Measurements from ENCODE around the gene ILKAP. TPM values are rescaled to one million over a fixed set of nuclear protein-coding genes. Genes with fewer than 3 reads are reported as not detected.

The ILKAP gene
- total RNA-seq, 1 donor from 2014 or later, result 19.6 TPM

DNA sequence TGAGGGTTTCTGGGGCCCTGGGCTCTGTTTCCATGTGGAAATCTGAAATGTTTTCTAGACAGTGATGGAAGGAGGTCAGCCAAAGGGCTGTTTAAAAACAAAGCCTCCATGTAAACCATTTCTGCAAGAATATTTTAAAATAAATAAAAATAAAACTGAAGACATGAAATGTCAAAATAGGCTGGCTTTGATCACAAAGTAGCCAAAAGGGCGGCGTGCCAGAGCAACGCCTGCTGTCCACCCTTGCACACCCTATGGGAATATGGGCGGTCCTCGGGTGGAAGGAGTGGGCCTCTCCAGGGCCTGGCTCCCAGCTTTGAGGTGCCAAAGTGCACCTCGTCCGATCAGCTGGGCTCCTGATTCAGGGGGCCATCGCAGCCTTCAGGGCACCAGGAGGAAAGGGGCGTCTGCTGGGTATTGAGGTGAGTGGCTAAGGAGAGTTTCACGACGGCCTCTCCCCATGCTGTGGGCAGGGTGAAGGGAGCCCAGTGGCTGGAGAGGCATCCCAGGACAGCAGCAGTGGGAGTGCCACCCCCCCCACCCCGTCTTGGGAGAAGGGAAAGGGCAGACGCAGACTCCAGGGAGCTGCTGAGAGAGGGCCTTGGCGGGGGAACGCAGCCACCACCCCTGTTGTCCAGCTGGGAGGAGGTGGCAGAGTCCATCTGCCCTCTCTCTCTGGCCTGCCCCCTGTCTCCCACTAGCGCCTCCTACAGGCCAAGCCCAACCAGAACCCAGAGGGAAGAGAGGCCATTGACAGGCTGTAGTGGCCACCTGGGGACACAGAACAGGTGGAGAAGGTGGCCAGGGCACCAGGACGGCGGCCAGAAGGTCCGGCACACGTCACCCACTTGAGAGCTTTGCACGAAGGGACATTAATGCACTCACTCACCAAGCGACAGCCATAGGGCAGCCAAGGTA, 50.5 kb downstream of the ILKAP start:
- no peak for DNase-seq (ENCODE audit: low read depth in 2 of 2)

DNA sequence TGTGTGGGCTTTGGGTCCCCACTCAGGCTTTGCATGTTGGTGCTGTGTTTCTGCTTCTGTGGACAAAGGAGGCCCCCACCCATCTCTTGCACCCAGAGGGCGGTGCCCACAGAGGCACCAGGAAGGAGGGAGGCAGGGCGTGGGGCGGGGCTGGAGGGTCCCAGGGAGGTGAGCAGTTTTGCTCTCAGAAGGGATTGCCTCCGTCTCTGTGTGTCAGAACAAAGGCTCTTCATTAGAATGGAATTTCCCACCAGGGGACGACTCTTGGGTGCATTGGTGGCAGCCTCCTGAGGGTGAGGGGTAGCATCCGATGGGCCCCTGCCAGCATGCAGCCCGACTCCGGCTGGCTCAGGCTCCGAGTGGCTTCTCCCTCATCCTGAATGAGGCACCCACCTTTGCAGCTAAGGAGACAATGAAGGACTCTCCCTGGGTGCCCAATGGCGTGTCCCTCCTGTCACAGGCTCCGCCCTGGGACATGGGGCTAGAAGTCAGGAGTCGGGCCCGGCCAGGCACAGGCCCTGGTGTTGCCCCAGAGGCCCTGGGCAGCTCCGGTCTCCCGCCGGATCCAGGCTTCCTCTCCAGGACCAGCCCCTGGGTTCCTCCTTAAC, 51.8 kb downstream of the ILKAP start:
- DNase-seq (ENCODE audit: low read depth in 2 of 2), result no peak

DNA sequence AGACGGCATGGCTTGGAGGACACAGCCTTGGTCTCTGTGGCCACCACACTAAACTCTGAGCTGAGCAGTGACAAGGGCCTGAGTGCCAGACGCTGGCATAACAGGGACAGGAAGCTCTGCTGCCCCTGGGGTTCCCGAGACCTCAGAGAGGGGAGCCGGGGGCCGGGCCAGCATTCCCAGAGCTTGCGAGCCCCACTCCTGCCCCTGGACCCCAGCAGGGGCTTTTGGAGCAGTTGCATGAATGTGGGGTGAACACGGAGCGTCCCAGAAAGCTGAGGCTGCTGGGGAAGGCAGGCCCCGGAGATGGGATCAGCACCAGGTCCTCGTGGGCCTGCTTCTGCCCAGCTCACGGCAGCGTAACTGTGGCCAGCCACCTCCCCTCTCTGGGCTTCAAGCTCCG, 52.3 kb downstream of the ILKAP start:
- no peak for DNase-seq (ENCODE audit: low read depth in 2 of 2)

DNA sequence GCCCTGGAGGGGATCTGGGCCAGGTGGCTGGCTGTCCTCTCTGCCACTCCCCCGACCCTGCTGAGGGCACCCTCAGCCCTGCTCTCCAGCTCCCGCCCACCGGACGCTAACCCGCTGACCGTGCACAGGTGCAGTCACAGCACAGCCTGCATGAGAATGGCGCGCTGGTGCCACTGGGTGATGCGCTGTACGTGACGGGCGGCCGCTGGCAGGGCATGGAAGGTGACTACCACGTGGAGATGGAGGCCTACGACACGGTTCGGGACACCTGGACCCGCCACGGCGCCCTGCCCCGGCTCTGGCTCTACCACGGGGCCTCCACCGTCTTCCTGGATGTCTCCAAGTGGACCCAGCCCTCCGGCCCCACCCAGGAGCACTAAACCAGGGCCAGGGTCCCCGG, 52.8 kb downstream of the ILKAP start:
- no peak for DNase-seq (ENCODE audit: low read depth in 2 of 2)

DNA sequence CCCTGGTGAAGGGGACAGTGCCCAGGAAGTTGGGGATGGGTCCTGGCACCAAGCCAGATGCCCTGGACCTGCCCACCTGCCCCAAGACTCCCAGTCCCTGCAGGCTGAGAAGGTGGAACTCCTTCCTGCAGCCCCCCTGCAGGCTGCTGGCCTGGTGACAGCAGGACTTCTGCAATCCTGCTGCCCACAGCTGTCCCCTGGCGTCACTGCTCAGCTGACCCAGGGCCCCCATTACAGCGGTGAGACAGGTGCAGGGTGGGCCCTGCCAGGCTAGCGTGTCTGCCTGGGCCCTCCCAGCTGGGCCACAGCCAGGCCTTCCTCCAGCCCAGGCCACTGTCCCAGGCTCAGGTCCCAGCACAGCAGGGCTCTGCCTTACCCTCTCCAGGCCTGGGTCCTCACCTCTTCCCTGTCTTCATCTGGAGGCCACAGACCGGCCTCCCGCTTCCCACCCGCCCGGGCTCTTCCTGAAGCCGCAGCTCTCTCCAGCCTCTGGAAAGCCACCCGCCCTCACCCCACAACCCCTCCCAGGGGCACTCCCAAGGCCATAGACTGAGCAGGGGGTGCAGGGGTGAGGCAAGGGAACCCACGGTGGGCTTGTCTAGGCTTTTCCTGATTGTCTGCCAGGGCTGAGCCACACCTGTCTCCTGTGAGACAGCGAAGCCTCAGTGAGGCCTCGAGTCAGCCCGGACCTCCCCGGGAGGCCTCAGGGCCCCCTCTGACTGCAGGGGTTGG, 53.5 kb downstream of the ILKAP start:
- DNase-seq (ENCODE audit: low read depth in 2 of 2), result no peak

DNA sequence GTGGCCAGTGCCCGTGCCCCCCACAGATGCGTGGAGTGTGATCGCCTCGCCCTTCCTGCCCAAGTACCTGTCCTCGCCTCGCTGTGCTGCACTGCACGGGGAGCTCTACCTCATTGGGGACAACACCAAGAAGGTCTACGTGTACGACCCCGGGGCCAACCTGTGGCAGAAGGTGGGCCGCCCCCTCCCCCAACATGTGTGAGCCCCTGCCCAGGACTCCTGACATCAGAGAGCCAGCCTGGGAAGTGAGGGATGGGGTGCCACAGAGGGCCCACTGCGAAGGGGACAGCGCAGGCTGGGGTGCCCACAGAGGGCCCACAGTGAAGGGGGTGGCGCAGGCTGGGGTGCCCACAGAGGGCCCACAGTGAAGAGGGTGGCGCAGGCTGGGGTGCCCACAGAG, 54.5 kb downstream of the ILKAP start:
- no peak for DNase-seq (ENCODE audit: low read depth in 2 of 2)

DNA sequence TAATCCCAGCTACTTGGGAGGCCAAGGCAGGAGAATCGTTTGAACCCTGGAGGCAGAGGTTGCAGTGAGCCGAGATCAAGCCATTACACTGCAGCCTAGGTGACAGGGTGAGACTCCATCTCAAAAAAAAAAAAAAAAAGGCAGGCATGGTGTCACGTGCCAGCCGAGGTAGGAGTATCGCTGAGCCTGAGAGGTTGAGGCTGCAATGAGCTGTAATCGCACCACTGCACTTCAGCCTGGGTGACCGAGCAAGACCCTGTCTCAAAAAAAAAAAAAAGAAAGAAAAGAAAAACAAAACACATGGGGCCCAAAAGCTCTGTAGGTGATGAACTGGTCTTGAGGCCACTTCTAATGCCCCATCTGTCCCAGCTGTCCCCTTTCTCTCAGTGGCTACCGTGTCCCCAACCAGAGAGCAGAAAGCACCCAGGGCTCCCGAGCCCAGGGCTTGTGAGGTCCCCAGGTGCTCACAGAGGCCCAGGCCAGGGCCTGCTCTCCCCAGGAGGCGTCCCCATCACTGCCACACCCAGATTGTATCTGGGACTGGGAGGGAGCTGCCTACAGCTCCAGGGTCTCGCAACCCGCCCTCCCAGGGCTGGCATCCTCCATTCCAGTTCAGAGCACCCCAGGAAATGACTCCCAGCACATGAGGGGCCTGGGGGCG, 56.5 kb downstream of the ILKAP start:
- DNase-seq (ENCODE audit: low read depth in 2 of 2), result no peak

DNA sequence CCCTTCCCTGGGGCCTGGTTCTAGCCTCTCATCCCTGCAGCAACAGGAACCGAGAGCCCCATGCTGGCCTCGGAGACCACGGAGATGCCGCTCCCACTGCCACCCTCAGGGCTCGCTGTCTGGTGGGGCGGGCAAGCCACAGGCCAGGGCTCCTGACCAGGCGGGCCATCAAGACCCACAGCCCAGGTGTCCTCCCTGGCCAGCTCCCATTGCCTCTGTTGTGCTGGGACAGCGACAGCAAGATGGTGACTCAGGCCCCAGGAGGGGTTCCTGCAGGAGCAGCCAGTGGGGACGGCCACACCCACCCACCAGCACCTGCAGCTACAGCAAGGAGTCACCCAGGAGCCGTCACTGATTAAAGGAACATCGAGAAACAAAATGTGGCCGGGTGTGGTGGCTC, 57.6 kb downstream of the ILKAP start:
- DNase-seq (ENCODE audit: low read depth in 2 of 2), result no peak

DNA sequence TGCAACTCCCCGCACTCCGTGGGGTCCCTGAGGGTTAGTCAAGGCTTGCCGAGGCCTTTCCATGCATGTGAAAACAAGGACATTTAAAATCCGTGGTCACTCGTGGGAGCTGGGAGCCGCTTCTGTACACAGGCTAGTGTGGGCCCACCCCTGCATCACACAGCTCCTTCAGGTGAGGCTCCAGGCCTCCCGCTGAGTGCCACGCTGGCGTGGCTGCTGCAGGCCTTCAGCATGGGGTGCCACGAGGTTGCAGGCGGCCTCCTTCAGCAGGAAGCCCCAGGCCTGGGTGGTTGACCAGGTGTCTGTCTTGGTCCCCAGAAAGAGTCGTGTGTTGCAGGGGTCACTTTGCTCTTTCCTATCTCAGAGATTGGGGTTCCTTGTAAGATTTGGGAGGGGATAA, 58.4 kb downstream of the ILKAP start:
- DNase-seq (ENCODE audit: low read depth in 2 of 2), result no peak

DNA sequence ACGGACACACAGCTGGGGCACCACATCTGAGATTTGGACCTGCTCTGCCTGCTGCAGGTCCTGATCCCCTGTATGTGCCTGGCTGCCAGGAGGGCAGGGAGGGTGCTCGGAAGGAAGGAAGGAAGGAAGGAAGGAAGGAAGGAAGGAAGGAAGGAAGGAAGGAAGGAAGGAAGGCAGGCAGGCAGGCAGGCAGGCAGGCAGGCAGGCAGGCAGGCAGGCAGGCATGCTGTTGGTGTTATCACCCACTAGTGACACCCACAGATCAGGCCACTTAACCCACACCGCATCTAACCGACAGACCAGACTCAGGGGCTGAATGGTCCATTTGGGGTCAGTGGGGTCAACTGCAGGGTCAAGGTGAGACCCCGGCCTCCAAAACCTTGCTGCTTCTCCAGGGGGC, 59.2 kb downstream of the ILKAP start:
- DNase-seq (ENCODE audit: low read depth in 2 of 2), result no peak

DNA sequence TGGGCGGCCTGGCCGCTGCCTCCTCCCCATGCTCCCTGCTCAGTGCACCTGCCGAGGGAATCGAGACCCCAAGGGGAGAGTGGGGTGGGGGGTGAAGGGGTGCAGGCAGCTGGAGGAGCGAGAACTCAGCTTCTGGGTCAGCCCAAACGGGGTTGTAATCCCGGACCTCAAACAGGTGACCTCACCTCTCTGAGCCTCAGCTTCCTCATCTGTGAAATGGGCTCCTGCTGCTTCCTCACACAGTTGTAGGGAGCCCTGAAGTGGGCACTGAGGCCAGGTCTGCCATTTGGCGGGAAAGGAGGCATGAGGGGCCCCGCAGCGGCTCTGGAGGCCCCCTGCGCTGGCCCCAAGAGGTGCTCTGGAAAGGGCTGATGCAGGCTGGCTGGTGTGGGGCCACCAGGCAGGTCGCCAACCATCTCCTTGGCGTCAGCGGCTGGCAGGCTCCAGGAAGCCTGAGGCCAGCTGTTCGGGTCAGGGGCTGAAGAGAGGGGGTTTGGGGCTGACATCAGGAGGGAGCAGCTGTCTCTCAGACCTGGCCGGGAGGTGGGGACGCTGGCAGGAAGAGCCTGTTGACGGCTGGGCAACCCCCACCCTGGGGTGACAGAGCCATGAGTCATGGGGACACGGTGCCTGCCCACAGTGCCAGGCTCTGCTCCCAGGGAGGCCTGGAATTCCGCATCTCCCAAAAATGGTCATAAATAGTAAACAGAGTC, 60.1 kb downstream of the ILKAP start:
- DNase-seq (ENCODE audit: low read depth in 2 of 2), result peak in 1 of 2 donors; percentile 21

DNA sequence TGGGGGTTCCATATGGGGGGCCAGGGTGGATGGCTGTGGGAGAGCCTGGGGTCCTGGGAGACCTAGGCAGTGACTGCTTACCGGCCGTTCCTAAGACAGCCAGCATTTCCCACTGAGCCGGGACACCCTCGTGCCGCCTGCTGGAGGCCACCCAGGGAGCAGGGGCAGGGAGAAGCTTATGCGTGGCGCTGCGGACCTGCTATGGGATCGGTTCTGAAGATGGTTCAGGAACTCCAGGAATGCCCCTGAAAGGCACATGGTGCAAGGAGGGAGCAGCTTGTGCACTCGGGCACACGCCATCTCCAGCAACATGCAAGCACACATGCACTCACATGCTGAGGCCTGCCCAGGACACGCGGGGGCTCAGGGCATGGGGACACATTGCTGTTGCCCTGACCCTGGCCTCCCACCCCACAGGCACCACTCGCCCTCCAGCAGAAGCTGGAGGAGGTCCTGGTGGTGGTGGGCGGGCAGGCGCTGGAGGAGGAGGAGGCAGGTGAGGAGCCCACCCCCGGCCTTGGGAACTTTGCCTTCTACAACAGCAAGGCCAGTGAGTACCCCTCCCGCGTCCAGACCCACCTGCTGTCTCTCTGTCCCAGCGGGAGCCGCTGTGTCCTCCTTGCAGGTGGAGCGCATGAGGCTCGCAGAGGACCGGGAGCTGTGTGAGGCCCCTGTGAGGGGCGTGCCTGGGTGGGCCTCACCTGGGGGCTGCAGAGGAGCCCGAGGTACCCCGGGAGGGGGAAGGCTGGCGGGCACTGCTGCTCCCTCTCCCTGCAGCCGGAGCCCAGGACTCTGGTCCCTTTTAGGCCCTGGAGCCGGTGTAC, 60.9 kb downstream of the ILKAP start:
- no peak for DNase-seq (ENCODE audit: low read depth in 2 of 2)

DNA sequence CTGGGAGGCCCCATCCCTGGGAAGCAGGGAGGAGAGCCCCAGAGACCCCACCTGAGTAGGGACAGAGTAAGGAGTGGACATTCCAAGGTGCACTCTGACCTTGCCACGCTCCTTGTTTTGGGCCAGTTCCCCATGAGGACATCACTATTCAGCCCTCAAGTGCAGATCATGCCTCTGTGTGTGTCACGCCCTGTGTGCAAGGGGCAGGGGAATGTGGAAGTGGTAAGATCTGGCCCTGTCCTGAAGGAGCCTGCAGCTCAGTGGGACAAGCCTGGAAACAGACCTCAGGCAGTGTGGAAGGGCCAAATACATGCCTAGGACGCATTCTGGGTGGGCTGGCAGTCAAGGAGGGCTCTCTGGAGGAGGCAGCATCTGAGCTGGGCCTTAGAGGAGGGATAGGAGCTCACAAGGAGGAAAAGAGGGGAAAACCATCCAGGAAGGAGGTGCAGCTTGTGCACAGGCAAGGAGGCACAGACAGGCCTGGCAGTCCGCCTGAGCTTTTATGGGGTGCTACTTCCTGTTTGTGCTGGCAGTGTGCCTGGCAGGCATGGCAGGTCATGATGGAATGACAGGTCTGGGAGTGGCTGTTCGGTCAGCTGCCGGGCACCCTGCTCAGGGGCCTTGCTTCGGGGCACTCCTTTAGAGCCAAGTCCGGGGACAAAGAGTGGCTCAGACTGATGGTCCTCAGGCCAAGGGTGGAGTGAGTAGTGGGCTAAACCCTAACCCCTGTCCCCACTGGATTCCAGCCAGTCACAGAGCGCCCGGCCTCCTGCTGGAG, 61.8 kb downstream of the ILKAP start:
- DNase-seq (ENCODE audit: low read depth in 2 of 2), result peak in 1 of 2 donors; percentile 34

DNA sequence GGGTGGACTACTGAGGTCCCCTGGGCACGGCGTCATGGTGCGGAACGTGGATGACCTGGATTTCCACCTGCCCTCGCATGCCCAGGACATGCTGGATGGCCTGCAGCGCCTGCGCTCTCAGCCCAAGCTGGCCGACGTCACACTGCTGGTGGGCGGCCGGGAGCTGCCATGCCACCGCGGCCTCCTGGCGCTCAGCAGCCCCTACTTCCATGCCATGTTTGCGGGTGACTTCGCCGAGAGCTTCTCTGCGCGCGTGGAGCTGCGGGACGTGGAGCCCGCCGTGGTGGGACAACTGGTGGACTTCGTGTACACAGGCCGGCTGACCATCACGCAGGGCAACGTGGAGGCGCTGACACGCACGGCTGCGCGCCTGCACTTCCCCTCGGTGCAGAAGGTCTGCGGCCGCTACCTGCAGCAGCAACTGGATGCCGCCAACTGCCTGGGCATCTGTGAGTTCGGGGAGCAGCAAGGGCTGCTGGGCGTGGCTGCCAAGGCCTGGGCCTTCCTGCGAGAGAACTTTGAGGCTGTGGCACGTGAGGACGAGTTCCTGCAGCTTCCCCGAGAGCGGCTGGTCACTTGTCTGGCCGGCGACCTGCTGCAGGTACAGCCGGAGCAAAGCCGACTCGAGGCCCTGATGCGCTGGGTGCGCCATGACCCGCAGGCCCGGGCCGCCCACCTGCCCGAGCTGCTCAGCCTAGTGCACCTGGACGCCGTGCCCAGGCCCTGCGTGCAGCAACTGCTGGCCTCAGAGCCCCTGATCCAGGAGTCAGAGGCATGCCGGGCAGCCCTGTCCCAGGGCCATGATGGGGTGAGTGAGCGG, 62.6 kb downstream of the ILKAP start:
- DNase-seq (ENCODE audit: low read depth in 2 of 2), result no peak

DNA sequence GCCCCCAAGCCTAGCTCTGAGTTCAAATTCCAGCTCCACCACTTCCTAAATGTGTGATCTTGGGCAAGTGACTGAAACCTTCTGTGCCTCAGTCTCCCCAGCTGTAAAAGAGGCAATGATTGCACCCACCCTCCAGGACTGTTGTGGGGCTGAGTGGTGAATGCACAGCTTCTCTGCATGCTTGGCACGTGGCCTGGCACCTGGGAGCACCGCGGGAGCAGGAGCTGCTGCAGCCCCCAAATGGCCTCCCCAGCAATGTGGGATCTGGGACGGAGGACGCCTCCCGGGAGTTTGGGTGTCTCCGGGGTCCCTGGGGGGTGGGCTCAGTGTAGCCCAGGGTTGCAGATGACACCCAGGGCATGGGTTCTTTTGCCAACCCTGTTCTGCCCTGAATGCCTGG, 63.5 kb downstream of the ILKAP start:
- DNase-seq (ENCODE audit: low read depth in 2 of 2), result no peak

DNA sequence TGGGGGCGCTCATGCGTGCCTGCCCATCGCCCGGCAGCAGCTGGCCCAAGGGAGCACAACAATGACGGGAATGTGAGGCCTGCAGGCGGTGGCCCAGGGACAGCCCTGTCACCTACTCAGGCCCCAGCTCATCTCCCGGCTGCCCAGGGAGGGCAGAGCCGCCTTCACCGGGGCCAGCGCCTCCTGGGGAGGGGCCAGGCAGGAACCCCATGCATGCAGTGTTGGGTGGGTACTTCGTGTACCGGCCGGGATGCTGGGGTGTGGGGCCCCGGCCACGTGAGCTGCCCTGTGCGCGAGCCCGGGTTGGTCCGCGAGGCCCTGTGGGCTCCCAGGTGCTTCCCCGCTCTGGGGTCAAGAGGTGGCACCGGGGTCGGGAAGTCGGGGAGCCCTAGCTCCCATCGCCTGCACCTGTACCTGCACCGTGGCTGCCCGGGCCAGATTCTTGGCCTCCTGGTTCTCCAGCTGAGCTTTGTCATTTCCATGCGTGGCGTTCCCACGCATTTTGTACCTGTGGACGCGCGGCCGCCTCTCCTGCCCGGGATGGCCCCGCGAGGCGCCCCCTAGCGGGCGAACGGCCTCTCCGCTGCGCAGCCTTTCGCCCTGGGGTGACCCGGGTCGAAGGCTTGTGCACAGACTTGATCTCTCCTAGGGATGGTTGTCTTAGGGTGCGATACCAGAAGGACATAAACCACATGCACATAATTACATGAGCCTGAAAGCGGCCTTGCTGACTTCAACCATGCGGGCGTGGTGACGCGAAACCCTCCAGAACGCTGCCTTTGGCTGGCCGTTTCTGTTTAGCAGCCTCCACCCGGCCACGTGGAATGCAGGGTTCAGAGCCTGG, 64.1 kb downstream of the ILKAP start:
- no peak for DNase-seq (ENCODE audit: low read depth in 2 of 2)

DNA sequence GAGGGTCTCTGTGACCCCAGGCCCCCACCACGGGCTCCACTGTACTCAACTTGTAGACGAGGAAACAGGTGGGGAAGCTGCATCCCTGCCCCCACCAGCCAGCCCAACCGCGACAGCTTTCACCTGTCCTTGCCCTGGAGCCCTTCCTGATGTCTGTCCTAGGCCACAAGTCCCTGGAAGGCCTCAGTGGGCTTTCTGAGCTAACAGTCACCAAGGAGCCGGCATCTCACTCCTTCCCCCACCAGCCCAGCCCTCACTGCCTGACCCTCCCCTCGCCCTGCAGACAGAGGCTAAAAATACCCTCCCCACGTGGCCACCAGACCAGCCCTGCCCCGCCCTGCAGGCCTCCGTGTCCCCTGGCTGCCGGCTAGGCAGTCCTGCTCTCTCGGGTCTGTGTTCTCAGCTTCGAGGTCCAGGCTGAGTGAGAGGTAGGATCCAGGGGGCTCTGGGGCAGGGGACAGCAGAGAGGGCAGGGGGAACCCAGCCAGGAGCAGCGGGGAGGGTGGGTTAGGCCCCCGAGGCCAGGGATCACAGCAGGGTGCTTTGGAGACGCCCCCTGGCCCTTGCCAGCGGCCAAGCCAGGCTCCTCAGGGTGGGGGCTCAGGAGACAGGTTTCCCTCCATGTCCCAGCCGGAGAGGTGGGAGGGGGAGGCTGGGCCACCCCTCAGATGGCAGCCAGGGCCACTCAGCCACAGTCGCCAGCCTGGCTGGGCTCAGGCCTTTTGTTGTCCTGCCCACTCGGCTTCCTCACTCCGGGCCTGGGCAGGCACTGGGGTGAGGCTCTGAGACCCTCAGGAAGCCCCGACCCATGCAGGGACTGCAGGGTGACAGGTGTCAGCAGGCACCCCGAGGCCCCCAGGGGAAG, 64.9 kb downstream of the ILKAP start, which contains the start of gene KLHL30:
Gene KLHL30 (plus strand): TSS at position 338 of the 865 bp plus-strand sequence. CDS start 2,087 bp downstream, outside the sequence.
- no peak for DNase-seq (ENCODE audit: low read depth in 2 of 2)

All from lung microvascular endothelial cell (primary cell).